Endothelial cell of umbilical vein (primary cell): ENCODE measurements around the gene PFKFB4. TPM values are rescaled to one million over a fixed set of nuclear protein-coding genes. Genes with fewer than 3 reads are reported as not detected.

ENCODE experiments used
- BruUV-seq: library from RNA; stranded (reverse); fragments of 400-500 nt; replicated peaks from 2 replicates; lab custom pipeline; 2021; lab: Mats Ljungman, UMichigan
- CTCF ChIA-PET: fragments of 300-600, 350-600 bp; sonication (Branson Sonifier 250); formaldehyde crosslinking; loops from one replicate; lab custom pipeline; 2021; ENCODE audit warnings: antibody characterized with exemption, inconsistent platforms; lab: Charles Lee
- POLR2A ChIA-PET: fragments of 300-600, 350-600 bp; sonication (Branson Sonifier 250); formaldehyde crosslinking; loops from one replicate; lab custom pipeline; 2021; ENCODE audit warnings: antibody characterized with exemption, inconsistent platforms; lab: Charles Lee
- DNase-seq: peaks from one replicate; pipeline ENCODE4 v3.0.0-alpha.2; 2011; ENCODE audit warnings: low read depth, low spot score
- FAIRE-seq: peaks from 2 replicates; lab custom pipeline; 2011; peaks lifted over from hg19 to GRCh38; lab: Jason Lieb, UNC
- H2AFZ ChIP-seq: 2 replicates; pipeline ENCODE4 v1.6.0; 2012; ENCODE audit warnings: low read depth, low read length, control low read depth, inconsistent platforms
- H3K27ac ChIP-seq: 2 replicates; pipeline ENCODE4 v1.5.1; 2011; ENCODE audit warnings: low read depth, mild to moderate bottlenecking, control low read depth, low read length, moderate library complexity; ENCODE audit not compliant: insufficient read depth
- H3K27me3 ChIP-seq, 2 experiments: 2 replicates each; pipeline versions ENCODE4 v1.6.0 to v1.6.1; 2011; ENCODE audit warnings: low read length in 2 of 2, mixed read lengths in 1 of 2; ENCODE audit not compliant: control insufficient read depth in 2 of 2, insufficient read depth in 2 of 2
- H3K36me3 ChIP-seq, 2 experiments: 2 replicates in 1 of 2; 3 replicates in 1 of 2; pipeline ENCODE4 v1.5.1; 2011; ENCODE audit warnings: low read length in 2 of 2, mild to moderate bottlenecking in 1 of 2, moderate library complexity in 1 of 2; ENCODE audit not compliant: control insufficient read depth in 2 of 2, insufficient read depth in 2 of 2; ENCODE audit errors: extremely low read depth in 1 of 2
- H3K4me1 ChIP-seq: 3 replicates; pipeline ENCODE4 v1.5.1; 2011; ENCODE audit warnings: mild to moderate bottlenecking, low read length; ENCODE audit not compliant: control insufficient read depth, insufficient read depth; ENCODE audit errors: extremely low read depth
- H3K4me2 ChIP-seq: 2 replicates; pipeline ENCODE4 v1.6.1; 2011; ENCODE audit warnings: low read length, control low read depth, mixed read lengths; ENCODE audit not compliant: insufficient read depth
- H3K4me3 ChIP-seq, 3 experiments: fragments of 200-600 bp in 1 of 3; sonication (generic), shearing (Covaris generic) in 1 of 3; replicated peaks in 1 of 3; 2 replicates each; pipeline ENCODE4 v1.5.1; 2011 to 2016; ENCODE audit warnings: control low read depth in 3 of 3, low read length in 3 of 3, mild to moderate bottlenecking in 2 of 3, inconsistent platforms in 1 of 3, low read depth in 1 of 3, moderate library complexity in 1 of 3; ENCODE audit not compliant: insufficient read depth in 1 of 3
- H3K79me2 ChIP-seq: 2 replicates; pipeline ENCODE4 v1.6.0; 2012; ENCODE audit warnings: low read length, inconsistent platforms; ENCODE audit not compliant: control insufficient read depth, insufficient read depth
- H3K9ac ChIP-seq: replicated peaks from 2 replicates; pipeline ENCODE3; 2011; ENCODE audit warnings: low read length, control low read depth; ENCODE audit not compliant: insufficient read depth; ENCODE audit errors: extremely low read depth
- H3K9me1 ChIP-seq: replicated peaks from 3 replicates; pipeline ENCODE4 v1.6.0; 2011; ENCODE audit warnings: mild to moderate bottlenecking, low read length; ENCODE audit not compliant: control insufficient read depth, insufficient read depth; ENCODE audit errors: extremely low read depth
- H3K9me3 ChIP-seq: replicated peaks from 2 replicates; pipeline ENCODE4 v1.5.1; 2012; ENCODE audit warnings: low read length, inconsistent platforms; ENCODE audit not compliant: control insufficient read depth, insufficient read depth
- H4K20me1 ChIP-seq: replicated peaks from 2 replicates; pipeline ENCODE3; 2011; ENCODE audit warnings: mild to moderate bottlenecking, low read length; ENCODE audit not compliant: control insufficient read depth, insufficient read depth; ENCODE audit errors: extremely low read depth
- EZH2 ChIP-seq: IDR thresholded peaks from 2 replicates; pipeline ENCODE4 v1.6.1; 2012; ENCODE audit warnings: borderline replicate concordance, low read depth, mild to moderate bottlenecking, moderate library complexity, low read length, inconsistent platforms; ENCODE audit not compliant: severe bottlenecking
- FOS ChIP-seq: IDR thresholded peaks from 2 replicates; pipeline ENCODE4 v1.6.1; 2011; ENCODE audit warnings: mild to moderate bottlenecking, low read length, moderate library complexity, borderline replicate concordance; ENCODE audit not compliant: insufficient read depth
- GATA2 ChIP-seq: IDR thresholded peaks from 2 replicates; pipeline ENCODE4 v1.7.0; 2011; ENCODE audit warnings: low read depth, mild to moderate bottlenecking, moderate library complexity, mixed read lengths, low read length; ENCODE audit not compliant: insufficient read length, insufficient read depth
- JUN ChIP-seq: IDR thresholded peaks from 2 replicates; pipeline ENCODE4 v1.6.1; 2011; ENCODE audit warnings: borderline replicate concordance, low read depth; ENCODE audit not compliant: insufficient read length, insufficient read depth
- MYC ChIP-seq: IDR thresholded peaks from one replicate; pipeline ENCODE4 v1.6.1; 2011; ENCODE audit warnings: mild to moderate bottlenecking, low read depth, low read length
- POLR2A ChIP-seq: IDR thresholded peaks from 2 replicates; pipeline ENCODE4 v1.6.1; 2012; ENCODE audit warnings: low read depth, mild to moderate bottlenecking, control low read depth, low read length
- POLR2AphosphoS5 ChIP-seq: IDR thresholded peaks from 2 replicates; pipeline ENCODE4 v1.6.1; 2012; ENCODE audit warnings: low read depth, mild to moderate bottlenecking, control low read depth, low read length, moderate library complexity; ENCODE audit not compliant: insufficient read depth
- dilution Hi-C: fragments of 300-500 bp; cut with MboI; formaldehyde crosslinking; loops from one replicate; pipeline ENCODE4 v1.15.0; 2019; ENCODE audit warnings: low sequenced_read_pairs; ENCODE audit not compliant: extremely low pct_ligation_motif_present
- intact Hi-C: fragments of 100-400 bp; cut with micrococcal nuclease; formaldehyde crosslinking; loops from one replicate; pipeline ENCODE4 v1.10.0; 2022
- polyA plus RNA-seq, 4 experiments: library from polyadenylated mRNA; depleted of rRNA in 3 of 4; stranded (reverse) in 3 of 4; unstranded in 1 of 4; fragments of >200 nt; gene quantifications; 2 replicates each; pipeline versions ENCODE4 v1.2.1 to v1.2.3, GENCODE V29; 2011 to 2012; ENCODE audit warnings: missing spikeins in 1 of 4
- total RNA-seq: library from RNA; stranded (reverse); gene quantifications from 2 replicates; pipeline ENCODE4 v1.2.3, GENCODE V29; 2021
- TF ChIP-seq, protein P1 (sequence below): IDR thresholded peaks from 2 replicates; pipeline ENCODE4 v1.6.1; 2011; ENCODE audit not compliant: insufficient read depth, insufficient read length
- TF ChIP-seq, protein P2 (sequence below), 2 donors: IDR thresholded peaks; 1 replicate in 1 of 2; 2 replicates in 1 of 2; pipeline ENCODE4 v1.5.1; 2011; ENCODE audit warnings: low read length in 2 of 2, mild to moderate bottlenecking in 2 of 2, moderate library complexity in 2 of 2, control low read depth in 1 of 2, inconsistent platforms in 1 of 2, low read depth in 1 of 2; ENCODE audit not compliant: insufficient read depth in 1 of 2; ENCODE audit errors: extremely low read depth in 1 of 2

Gene PFKFB4
- total and polyA plus RNA-seq, 2 donors (not counting 3 experiments of a cell fraction or from before 2014, with no cell fraction given), result 4.0 to 4.2 TPM

DNA sequence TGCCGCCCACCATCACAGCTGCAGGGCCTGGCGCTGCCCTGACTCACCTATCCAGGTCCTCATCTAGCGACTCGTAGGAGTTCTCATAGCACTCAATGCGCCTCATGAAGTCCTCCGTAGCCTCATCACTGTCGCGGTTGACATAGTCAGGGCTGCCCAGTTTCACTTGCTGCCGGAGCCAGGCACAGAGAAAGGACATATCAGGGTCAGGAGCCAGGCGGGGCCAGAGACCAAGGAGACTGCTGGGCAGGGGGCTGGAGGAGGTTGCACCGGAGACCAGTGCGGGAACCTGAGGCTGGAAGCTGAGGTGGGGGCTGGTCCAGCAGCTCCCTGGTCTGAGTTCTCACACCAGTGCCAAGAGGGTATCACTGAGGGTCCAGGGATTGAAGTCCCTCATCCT lies 18.2 kb downstream of the PFKFB4 start:
- no peak overlapping the region for H3K9ac ChIP-seq
- FAIRE-seq, result no peak
- POLR2A ChIA-PET, result no interaction called here
- no peaks in the 10 kb centered on the region for H3K79me2 ChIP-seq
- H3K4me3 ChIP-seq, result no peak overlapping the region
- no peaks in the 10 kb centered on the region for H3K36me3 ChIP-seq
- H2AFZ ChIP-seq, result no peak overlapping the region
- dilution Hi-C loops (no loop called here), intact Hi-C loops (no loop called here)
- no peaks in the 10 kb centered on the region for H3K9me3 ChIP-seq
- CTCF ChIA-PET, result no interaction called here
- no TSS peak for BruUV-seq
- no peak overlapping the region for H3K27ac ChIP-seq
- no peak overlapping the region for H3K4me2 ChIP-seq
- peaks cover 2% of the 10 kb centered on the region for H3K4me1 ChIP-seq
- no peaks in the 10 kb centered on the region for H4K20me1 ChIP-seq
- no peak for TF ChIP-seq POLR2A
- no peak for TF ChIP-seq GATA2
- TF ChIP-seq, protein P1, sequence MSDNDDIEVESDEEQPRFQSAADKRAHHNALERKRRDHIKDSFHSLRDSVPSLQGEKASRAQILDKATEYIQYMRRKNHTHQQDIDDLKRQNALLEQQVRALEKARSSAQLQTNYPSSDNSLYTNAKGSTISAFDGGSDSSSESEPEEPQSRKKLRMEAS, result no peak
- no peak for TF ChIP-seq JUN
- no peak for TF ChIP-seq MYC
- TF ChIP-seq, protein P2, sequence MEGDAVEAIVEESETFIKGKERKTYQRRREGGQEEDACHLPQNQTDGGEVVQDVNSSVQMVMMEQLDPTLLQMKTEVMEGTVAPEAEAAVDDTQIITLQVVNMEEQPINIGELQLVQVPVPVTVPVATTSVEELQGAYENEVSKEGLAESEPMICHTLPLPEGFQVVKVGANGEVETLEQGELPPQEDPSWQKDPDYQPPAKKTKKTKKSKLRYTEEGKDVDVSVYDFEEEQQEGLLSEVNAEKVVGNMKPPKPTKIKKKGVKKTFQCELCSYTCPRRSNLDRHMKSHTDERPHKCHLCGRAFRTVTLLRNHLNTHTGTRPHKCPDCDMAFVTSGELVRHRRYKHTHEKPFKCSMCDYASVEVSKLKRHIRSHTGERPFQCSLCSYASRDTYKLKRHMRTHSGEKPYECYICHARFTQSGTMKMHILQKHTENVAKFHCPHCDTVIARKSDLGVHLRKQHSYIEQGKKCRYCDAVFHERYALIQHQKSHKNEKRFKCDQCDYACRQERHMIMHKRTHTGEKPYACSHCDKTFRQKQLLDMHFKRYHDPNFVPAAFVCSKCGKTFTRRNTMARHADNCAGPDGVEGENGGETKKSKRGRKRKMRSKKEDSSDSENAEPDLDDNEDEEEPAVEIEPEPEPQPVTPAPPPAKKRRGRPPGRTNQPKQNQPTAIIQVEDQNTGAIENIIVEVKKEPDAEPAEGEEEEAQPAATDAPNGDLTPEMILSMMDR (IDR thresholded peaks at IDR 0.05; ENCODE audit: extremely low read depth in 1 of 2, insufficient read depth in 1 of 2, low read depth in 1 of 2, low read length in 2 of 2), result no peak
- no peak for TF ChIP-seq EZH2
- TF ChIP-seq FOS, result no peak
- no peak for TF ChIP-seq POLR2AphosphoS5
- no peak for DNase-seq
- no peaks in the 10 kb centered on the region for H3K9me1 ChIP-seq
- H3K27me3 ChIP-seq, result no peaks in the 10 kb centered on the region
